H1 (cell line): Measurements from ENCODE around the gene TIMM29. TPM values are rescaled to one million over a fixed set of nuclear protein-coding genes. Genes with fewer than 3 reads are reported as not detected.

ENCODE experiments used
- CTCF ChIA-PET: fragments of 300-600 bp; sonication (Branson Sonifier 250); formaldehyde crosslinking; loops from one replicate; lab custom pipeline; 2021; ENCODE audit not compliant: partially characterized antibody; lab: Charles Lee
- POLR2A ChIA-PET: fragments of 300-600 bp; sonication (Branson Sonifier 250); formaldehyde crosslinking; loops from one replicate; lab custom pipeline; 2021; ENCODE audit warnings: inconsistent platforms; ENCODE audit not compliant: partially characterized antibody; lab: Charles Lee
- DNase-seq, 2 experiments: peaks; one replicate each; pipeline versions ENCODE4 v3.0.0 to v3.0.0-alpha.2; 2010 to 2022; ENCODE audit warnings: low spot score in 2 of 2, low read depth in 1 of 2, mixed read lengths in 1 of 2
- FAIRE-seq: peaks from 2 replicates; lab custom pipeline; 2011; peaks lifted over from hg19 to GRCh38; lab: Jason Lieb, UNC
- H2AFZ ChIP-seq: 2 replicates; pipeline ENCODE4 v1.8.1; 2012; ENCODE audit warnings: low read length, inconsistent platforms
- H2AK5ac ChIP-seq: 2 replicates; pipeline ENCODE4 v1.6.1; 2013; ENCODE audit warnings: low read depth, low read length
- H2BK120ac ChIP-seq: replicated peaks from 2 replicates; pipeline ENCODE3; 2013; ENCODE audit warnings: low read depth, low read length, inconsistent platforms
- H2BK12ac ChIP-seq: 2 replicates; pipeline ENCODE4 v1.6.1; 2013; ENCODE audit warnings: low read depth, low read length
- H2BK15ac ChIP-seq: 2 replicates; pipeline ENCODE4 v1.6.1; 2013; ENCODE audit warnings: low read length
- H2BK20ac ChIP-seq: 2 replicates; pipeline ENCODE4 v1.6.1; 2013; ENCODE audit warnings: low read length
- H2BK5ac ChIP-seq: 2 replicates; pipeline ENCODE4 v1.6.1; 2013; ENCODE audit warnings: low read depth, low read length
- H3K14ac ChIP-seq: 2 replicates; pipeline ENCODE4 v1.6.1; 2013; ENCODE audit warnings: inconsistent platforms; ENCODE audit not compliant: insufficient read length
- H3K18ac ChIP-seq: 2 replicates; pipeline ENCODE4 v1.6.1; 2013; ENCODE audit warnings: low read length; ENCODE audit errors: extremely low read depth
- H3K23ac ChIP-seq: 2 replicates; pipeline ENCODE4 v1.6.1; 2013; ENCODE audit warnings: inconsistent platforms; ENCODE audit not compliant: insufficient read length
- H3K23me2 ChIP-seq: 2 replicates; pipeline ENCODE4 v1.6.1; 2013; ENCODE audit warnings: low read depth, low read length
- H3K27ac ChIP-seq: 2 replicates; pipeline ENCODE4 v1.6.1; 2011; ENCODE audit warnings: low read depth, low read length, inconsistent platforms
- H3K27me3 ChIP-seq, 4 experiments: replicated peaks in 1 of 4; 1 replicate in 1 of 4; 2 replicates in 3 of 4; pipeline versions ENCODE4 v1.6.1 to v1.8.1; 2011 to 2013; ENCODE audit warnings: low read length in 3 of 4, mild to moderate bottlenecking in 3 of 4, inconsistent platforms in 2 of 4, mixed read lengths in 2 of 4, moderate library complexity in 1 of 4; ENCODE audit not compliant: control insufficient read depth in 3 of 4, insufficient read depth in 3 of 4; ENCODE audit errors: extremely low read depth in 1 of 4
- H3K36me3 ChIP-seq, 4 experiments: 2 replicates each; pipeline versions ENCODE4 v1.6.1 to v1.8.1; 2011 to 2013; ENCODE audit warnings: mild to moderate bottlenecking in 4 of 4, low read length in 3 of 4, moderate library complexity in 2 of 4, control low read depth in 1 of 4, inconsistent platforms in 1 of 4; ENCODE audit not compliant: insufficient read depth in 4 of 4, control insufficient read depth in 2 of 4
- H3K4ac ChIP-seq: replicated peaks from 2 replicates; pipeline ENCODE3; 2013; ENCODE audit warnings: low read length, low read depth, mixed read lengths, inconsistent platforms; ENCODE audit not compliant: insufficient read length
- H3K4me1 ChIP-seq, 4 experiments: replicated peaks in 1 of 4; 1 replicate in 1 of 4; 2 replicates in 3 of 4; pipeline versions ENCODE4 v1.6.1 to v1.8.1; 2011 to 2013; ENCODE audit warnings: low read length in 3 of 4, inconsistent platforms in 2 of 4, mixed read lengths in 1 of 4; ENCODE audit not compliant: insufficient read depth in 4 of 4, control insufficient read depth in 3 of 4
- H3K4me2 ChIP-seq, 2 experiments: 2 replicates each; pipeline versions ENCODE4 v1.6.1 to v1.8.1; 2011 to 2013; ENCODE audit warnings: low read depth in 2 of 2, low read length in 2 of 2, control low read depth in 1 of 2, inconsistent platforms in 1 of 2, mild to moderate bottlenecking in 1 of 2; ENCODE audit not compliant: insufficient read depth in 1 of 2
- H3K4me3 ChIP-seq, 4 experiments: fragments of 200-600, 300-600 bp in 1 of 4; sonication (generic), shearing (Covaris generic), sonication (Bioruptor Twin) in 1 of 4; 2 replicates each; pipeline versions ENCODE4 v1.5.1 to v1.8.1; 2011 to 2016; ENCODE audit warnings: low read length in 4 of 4, low read depth in 3 of 4, control low read depth in 2 of 4, inconsistent platforms in 2 of 4, mild to moderate bottlenecking in 2 of 4, mixed read lengths in 1 of 4, moderate library complexity in 1 of 4; ENCODE audit not compliant: insufficient read depth in 2 of 4; ENCODE audit errors: extremely low read depth in 1 of 4
- H3K56ac ChIP-seq: replicated peaks from 2 replicates; pipeline ENCODE3; 2013; ENCODE audit warnings: low read depth, mild to moderate bottlenecking, mixed read lengths, low read length, inconsistent platforms; ENCODE audit not compliant: insufficient read length
- H3K79me1 ChIP-seq: 2 replicates; pipeline ENCODE4 v1.6.1; 2013; ENCODE audit warnings: low read depth, low read length, control low read depth
- H3K79me2 ChIP-seq, 2 experiments: 2 replicates each; pipeline versions ENCODE4 v1.6.1 to v1.8.1; 2012 to 2013; ENCODE audit warnings: low read length in 2 of 2, mild to moderate bottlenecking in 2 of 2, inconsistent platforms in 1 of 2; ENCODE audit not compliant: insufficient read depth in 2 of 2, control insufficient read depth in 1 of 2
- H3K9ac ChIP-seq, 4 experiments: replicated peaks in 1 of 4; 1 replicate in 1 of 4; 2 replicates in 3 of 4; pipeline versions ENCODE4 v1.6.1 to v1.8.1; 2011 to 2013; ENCODE audit warnings: low read depth in 3 of 4, low read length in 3 of 4, control low read depth in 2 of 4, mild to moderate bottlenecking in 2 of 4, moderate library complexity in 2 of 4, inconsistent platforms in 1 of 4; ENCODE audit errors: extremely low read depth in 1 of 4
- H3K9me3 ChIP-seq, 2 experiments: 2 replicates each; pipeline versions ENCODE4 v1.6.1 to v1.8.1; 2012 to 2013; ENCODE audit warnings: mild to moderate bottlenecking in 2 of 2, moderate library complexity in 2 of 2, control low read depth in 1 of 2, inconsistent platforms in 1 of 2, low read depth in 1 of 2, low read length in 1 of 2, mixed read lengths in 1 of 2; ENCODE audit not compliant: insufficient read depth in 2 of 2
- H4K20me1 ChIP-seq, 2 experiments: replicated peaks in 1 of 2; 2 replicates each; pipeline versions ENCODE3 to v1.8.1; 2011 to 2013; ENCODE audit warnings: inconsistent platforms in 2 of 2, low read length in 2 of 2, mild to moderate bottlenecking in 1 of 2; ENCODE audit not compliant: insufficient read depth in 2 of 2, control insufficient read depth in 1 of 2
- H4K5ac ChIP-seq: 2 replicates; pipeline ENCODE4 v1.6.1; 2013; ENCODE audit warnings: low read length, low read depth, mixed read lengths, inconsistent platforms; ENCODE audit not compliant: insufficient read length
- H4K8ac ChIP-seq: 2 replicates; pipeline ENCODE4 v1.8.0; 2013; ENCODE audit warnings: mild to moderate bottlenecking, moderate library complexity, low read length, inconsistent platforms; ENCODE audit not compliant: insufficient read depth; ENCODE audit errors: extremely low read depth
- H4K91ac ChIP-seq: replicated peaks from 2 replicates; pipeline ENCODE3; 2013; ENCODE audit warnings: low read length, mixed read lengths, inconsistent platforms; ENCODE audit not compliant: insufficient read length
- CHD1 ChIP-seq: IDR thresholded peaks from 2 replicates; pipeline ENCODE4 v1.6.1; 2012; ENCODE audit warnings: low read depth, low read length, improper control_type of control experiment
- HDAC2 ChIP-seq, 2 experiments: fragments of 300-600 bp in 1 of 2; sonication (generic) in 1 of 2; IDR thresholded peaks; 2 replicates each; pipeline ENCODE4 v1.6.1; 2011 to 2012; ENCODE audit warnings: low read depth in 2 of 2, low read length in 2 of 2, mild to moderate bottlenecking in 2 of 2, moderate library complexity in 2 of 2, borderline replicate concordance in 1 of 2, inconsistent platforms in 1 of 2
- POLR2A ChIP-seq, 2 experiments: IDR thresholded peaks; 1 replicate in 1 of 2; 2 replicates in 1 of 2; pipeline ENCODE4 v1.6.1; 2011; ENCODE audit warnings: low read depth in 2 of 2, low read length in 2 of 2, mild to moderate bottlenecking in 2 of 2; ENCODE audit errors: control extremely low read depth in 1 of 2
- POLR2AphosphoS5 ChIP-seq: IDR thresholded peaks from 2 replicates; pipeline ENCODE4 v1.6.1; 2011; ENCODE audit warnings: low read depth, low read length
- RFX5 ChIP-seq: IDR thresholded peaks from 2 replicates; pipeline ENCODE4 v1.6.1; 2011; ENCODE audit warnings: low read depth, low read length, improper control_type of control experiment, borderline replicate concordance
- RXRA ChIP-seq: IDR thresholded peaks from 2 replicates; pipeline ENCODE4 v1.6.1; 2011; ENCODE audit warnings: low read depth, mild to moderate bottlenecking, low read length, moderate library complexity; ENCODE audit not compliant: insufficient read depth
- SIRT6 ChIP-seq: IDR thresholded peaks from one replicate; pipeline ENCODE4 v1.7.1; 2012; ENCODE audit warnings: low read length, inconsistent platforms
- SRF ChIP-seq: IDR thresholded peaks from 2 replicates; pipeline ENCODE4 v1.6.1; 2011; ENCODE audit warnings: mild to moderate bottlenecking, low read depth, low read length, moderate library complexity
- TBP ChIP-seq: IDR thresholded peaks from 2 replicates; pipeline ENCODE4 v1.6.1; 2011; ENCODE audit warnings: low read depth, low read length, improper control_type of control experiment
- YY1 ChIP-seq: IDR thresholded peaks from 2 replicates; pipeline ENCODE4 v1.6.1; 2011; ENCODE audit warnings: low read depth, mild to moderate bottlenecking, low read length
- ZNF274 ChIP-seq: IDR thresholded peaks from 2 replicates; pipeline ENCODE4 v1.7.0; 2012; ENCODE audit warnings: low read length, borderline replicate concordance; ENCODE audit errors: extremely low read depth
- WGBS, 2 experiments: shearing (Covaris generic) in 1 of 2; methylation state at CpG; one replicate each; pipeline versions ENCODE4 v1.1.6 to v1.1.7; 2013 to 2015; ENCODE audit warnings: low lambda C conversion rate in 2 of 2, mixed read lengths in 2 of 2, inconsistent platforms in 1 of 2, low coverage in 1 of 2, missing lambda C conversion rate in 1 of 2; ENCODE audit not compliant: insufficient replicate concordance in 2 of 2, insufficient coverage in 1 of 2, insufficient read length in 1 of 2; ENCODE audit errors: extremely low coverage in 1 of 2, missing lambda C conversion rate in 1 of 2; 5-methylcytosine and 5-hydroxymethylcytosine counted together
- polyA plus RNA-seq, 7 experiments: library from polyadenylated mRNA; depleted of rRNA in 3 of 7; stranded (reverse) in 5 of 7; unstranded in 2 of 7; fragments of >200 nt in 5 of 7; fragments of 200-250 nt in 2 of 7; gene quantifications; 1 replicate in 5 of 7; 2 replicates in 1 of 7; 4 replicates in 1 of 7; pipeline versions ENCODE4 v1.2.1 to v1.2.3, GENCODE V29; 2011 to 2013; ENCODE audit warnings: missing spikeins in 2 of 7, mixed read lengths in 2 of 7
- total RNA-seq: library from RNA; stranded (reverse); fragmentation: NEBNext Ultra II Directional; extraction: Animal tissue kit (Norgen Biotek cat#: 25700); gene quantifications from 2 replicates; pipeline ENCODE4 v1.2.1, GENCODE V29; 2021
- TF ChIP-seq, protein P1 (sequence below): IDR thresholded peaks from 2 replicates; pipeline ENCODE4 v1.6.1; 2012; ENCODE audit warnings: low read length, inconsistent platforms

Gene TIMM29
- total and polyA plus RNA-seq, 2 of the 8 experiments (the other 6 are each of a cell fraction or from before 2014, with no cell fraction given), result 15.9 to 24.0 TPM

DNA sequence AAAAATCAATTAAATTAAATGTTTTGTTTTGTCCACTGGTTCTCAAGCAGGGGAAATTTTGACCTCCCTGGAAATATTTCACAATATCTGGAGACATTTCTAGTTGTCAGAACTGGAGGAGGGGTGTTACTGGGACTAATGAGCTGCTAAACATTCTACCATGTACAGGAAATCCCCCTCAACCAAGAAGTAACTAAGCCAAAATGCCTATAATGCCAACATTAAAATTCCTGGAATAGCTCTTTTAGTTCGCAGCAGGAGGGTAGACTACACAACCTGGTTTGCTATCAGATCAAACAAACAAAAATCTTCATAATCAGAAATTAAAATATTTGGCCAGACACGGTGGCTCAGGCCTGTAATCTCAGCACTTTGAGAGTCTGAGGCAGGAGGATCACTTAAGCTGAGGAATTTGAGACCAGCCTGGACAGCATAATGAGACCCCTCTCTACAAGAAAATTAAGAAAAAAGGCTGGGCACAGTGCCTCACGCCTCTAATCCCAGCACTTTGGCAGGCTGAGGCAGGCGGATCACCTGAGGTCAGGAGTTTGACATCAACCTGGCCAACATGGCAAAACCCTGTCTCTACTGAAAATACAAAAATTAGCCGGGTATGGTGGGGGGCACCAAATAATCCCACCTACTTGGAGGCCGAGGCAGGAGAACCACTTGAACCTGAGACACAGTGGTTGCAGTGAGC, 18.5 kb downstream of the TIMM29 start:
- Histone ChIP-seq H4K5ac (no peak overlapping the region), H2BK5ac (no peak overlapping the region), H3K23ac (no peak overlapping the region), H3K27ac (no peak overlapping the region), H4K8ac (no peak overlapping the region), H2BK12ac (no peak overlapping the region), H4K20me1 (no peaks in the 10 kb centered on the region), H3K56ac (no peak overlapping the region), H3K27me3 (no peaks in the 10 kb centered on the region), H3K23me2 (no peaks in the 10 kb centered on the region), H2AK5ac (no peak overlapping the region), H3K79me2 (no peaks in the 10 kb centered on the region), H3K4me2 (no peak overlapping the region), H3K9me3 (no peaks in the 10 kb centered on the region), H3K4ac (no peak overlapping the region), H2AFZ (no peak overlapping the region), H3K18ac (no peak overlapping the region), H3K9ac (no peak overlapping the region), H3K14ac (no peak overlapping the region), H3K4me3 (no peak overlapping the region), H3K79me1 (no peaks in the 10 kb centered on the region), H2BK20ac (no peak overlapping the region), H3K36me3 (no peaks in the 10 kb centered on the region), H3K4me1 (no peaks in the 10 kb centered on the region), H4K91ac (no peak overlapping the region), H2BK15ac (no peak overlapping the region), H2BK120ac (no peak overlapping the region)
- POLR2A ChIA-PET, result interaction anchor here (1.1 kb wide), 1 partner anchor 18 kb away, joined by 3 read pairs; no protein-coding TSS in a partner anchor
- FAIRE-seq, result no peak
- WGBS, 2 experiments, result 94% methylated on average over 6 of the region's 6 CpGs; no CpG with 5 or more reads in 1 of the 2 experiments
- CTCF ChIA-PET, result interaction anchor here (0.9 to 3.3 kb wide), 2 partner anchors 10 to 19 kb away, joined by 4 to 13 read pairs; no protein-coding TSS in a partner anchor
- DNase-seq, result no peak
- TF ChIP-seq HDAC2 (IDR thresholded peaks at IDR 0.05; ENCODE audit: borderline replicate concordance in 1 of 2, low read depth in 2 of 2, low read length in 2 of 2) (no peak), SRF (no peak), TBP (no peak), YY1 (no peak), ZNF274 (no peak), RXRA (no peak), SIRT6 (no peak), POLR2A (IDR thresholded peaks at IDR 0.05; ENCODE audit: control extremely low read depth in 1 of 2, low read depth in 2 of 2, low read length in 2 of 2) (no peak), CHD1 (no peak), POLR2AphosphoS5 (no peak), RFX5 (no peak)
- TF ChIP-seq, protein P1, sequence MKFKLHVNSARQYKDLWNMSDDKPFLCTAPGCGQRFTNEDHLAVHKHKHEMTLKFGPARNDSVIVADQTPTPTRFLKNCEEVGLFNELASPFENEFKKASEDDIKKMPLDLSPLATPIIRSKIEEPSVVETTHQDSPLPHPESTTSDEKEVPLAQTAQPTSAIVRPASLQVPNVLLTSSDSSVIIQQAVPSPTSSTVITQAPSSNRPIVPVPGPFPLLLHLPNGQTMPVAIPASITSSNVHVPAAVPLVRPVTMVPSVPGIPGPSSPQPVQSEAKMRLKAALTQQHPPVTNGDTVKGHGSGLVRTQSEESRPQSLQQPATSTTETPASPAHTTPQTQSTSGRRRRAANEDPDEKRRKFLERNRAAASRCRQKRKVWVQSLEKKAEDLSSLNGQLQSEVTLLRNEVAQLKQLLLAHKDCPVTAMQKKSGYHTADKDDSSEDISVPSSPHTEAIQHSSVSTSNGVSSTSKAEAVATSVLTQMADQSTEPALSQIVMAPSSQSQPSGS, result no peak
